Subcutaneous abdominal adipose tissue (tissue), 5 donors: ENCODE results near the gene FKBP2.

Experiments used
- H3K27ac ChIP-seq: one replicate; pipeline ENCODE4 v1.7.0; 2013; ENCODE audit warnings: low read depth, mild to moderate bottlenecking, inconsistent platforms, low read length, moderate library complexity
- H3K27me3 ChIP-seq, 5 donors: one replicate each; pipeline ENCODE4 v1.7.0; 2013; ENCODE audit warnings: low read length in 5 of 5, inconsistent platforms in 1 of 5; ENCODE audit not compliant: control insufficient read depth in 5 of 5, insufficient read depth in 4 of 5
- H3K36me3 ChIP-seq, 5 donors: one replicate each; pipeline ENCODE4 v1.7.0; 2013; ENCODE audit warnings: low read length in 5 of 5; ENCODE audit not compliant: control insufficient read depth in 5 of 5, insufficient read depth in 5 of 5
- H3K4me1 ChIP-seq, 5 donors: one replicate each; pipeline ENCODE4 v1.7.0; 2013; ENCODE audit warnings: low read length in 5 of 5, mild to moderate bottlenecking in 3 of 5, moderate library complexity in 1 of 5; ENCODE audit not compliant: control insufficient read depth in 5 of 5, insufficient read depth in 5 of 5
- H3K4me3 ChIP-seq, 5 donors: one replicate each; pipeline ENCODE4 v1.7.0; 2013; ENCODE audit warnings: low read length in 5 of 5, low read depth in 1 of 5
- H3K9ac ChIP-seq, 5 donors: one replicate each; pipeline ENCODE4 v1.7.0; 2013; ENCODE audit warnings: low read length in 5 of 5, mild to moderate bottlenecking in 4 of 5, moderate library complexity in 3 of 5
- H3K9me3 ChIP-seq, 5 donors: one replicate each; pipeline ENCODE4 v1.7.0; 2013; ENCODE audit warnings: low read length in 5 of 5; ENCODE audit not compliant: control insufficient read depth in 5 of 5
- donor health status: healthy.
- donor health status: healthy.
- donor health status: healthy.
- donor health status: healthy.
- donor health status: healthy.

FKBP2 gene

GRCh38 chr11:64267207-64267945, 26.5 kb downstream of the FKBP2 start:
- no peak overlapping the region for H3K4me3 ChIP-seq
- H3K27ac ChIP-seq, result peak overlapping the region; percentile 99
- H3K9me3 ChIP-seq, result peaks cover 0 to 3% (median 0%) of the 10 kb centered on the region in 5 donors
- H3K9ac ChIP-seq, result peak overlapping the region in 4 of 5 donors; percentile 60 to 91 (median 86)
- H3K27me3 ChIP-seq, result peaks cover 0 to 13% (median 0%) of the 10 kb centered on the region in 5 donors
- peaks cover 0 to 41% (median 39%) of the 10 kb centered on the region in 5 donors for H3K36me3 ChIP-seq
- H3K4me1 ChIP-seq, result peaks cover 26 to 47% (median 36%) of the 10 kb centered on the region in 5 donors

- H3K4me1 ChIP-seq, result peaks cover 26 to 50% (median 36%) of the 10 kb centered on the region in 5 donors
- peak overlapping the region; percentile 69 to 92 (median 76) for H3K4me3 ChIP-seq
- peak overlapping the region in 4 of 5 donors; percentile 81 to 91 (median 90) for H3K9ac ChIP-seq
- peaks cover 0 to 3% (median 0%) of the 10 kb centered on the region in 5 donors for H3K9me3 ChIP-seq
- peak overlapping the region; percentile 99 for H3K27ac ChIP-seq
- peaks cover 0 to 32% (median 30%) of the 10 kb centered on the region in 5 donors for H3K36me3 ChIP-seq
- peaks cover 0 to 13% (median 0%) of the 10 kb centered on the region in 5 donors for H3K27me3 ChIP-seq
These were observed 27.4 kb downstream of the FKBP2 start for GRCh38 chr11:64268025-64268892.

GRCh38 chr11:64268893-64269539, 28.1 kb downstream of the FKBP2 start:
- H3K4me3 ChIP-seq, result peak overlapping the region; percentile 69 to 92 (median 76)
- H3K27me3 ChIP-seq, result peaks cover 0 to 13% (median 0%) of the 10 kb centered on the region in 5 donors
- H3K27ac ChIP-seq, result peak overlapping the region; percentile 99
- peaks cover 0 to 3% (median 0%) of the 10 kb centered on the region in 5 donors for H3K9me3 ChIP-seq
- peaks cover 0 to 25% (median 23%) of the 10 kb centered on the region in 5 donors for H3K36me3 ChIP-seq
- peaks cover 26 to 50% (median 36%) of the 10 kb centered on the region in 5 donors for H3K4me1 ChIP-seq
- peak overlapping the region; percentile 35 to 91 (median 89) for H3K9ac ChIP-seq

- peak overlapping the region; percentile 95 to 99 (median 96) for H3K9ac ChIP-seq
- H3K27me3 ChIP-seq, result peaks cover 0 to 13% (median 0%) of the 10 kb centered on the region in 5 donors
- peak overlapping the region; percentile 77 to 92 (median 89) for H3K4me3 ChIP-seq
- peak overlapping the region; percentile 99 for H3K27ac ChIP-seq
- H3K4me1 ChIP-seq, result peaks cover 26 to 50% (median 36%) of the 10 kb centered on the region in 5 donors
- H3K36me3 ChIP-seq, result peaks cover 0 to 18% (median 16%) of the 10 kb centered on the region in 5 donors
- H3K9me3 ChIP-seq, result peaks cover 0 to 3% (median 0%) of the 10 kb centered on the region in 5 donors
These were observed 28.8 kb downstream of the FKBP2 start for GRCh38 chr11:64269540-64270220.

GRCh38 chr11:64275031-64275800, 34.3 kb downstream of the FKBP2 start:
- peaks cover 0 to 3% (median 0%) of the 10 kb centered on the region in 5 donors for H3K9me3 ChIP-seq
- H3K4me3 ChIP-seq, result no peak overlapping the region
- H3K4me1 ChIP-seq, result peaks cover 11 to 19% (median 16%) of the 10 kb centered on the region in 5 donors
- no peak overlapping the region for H3K27ac ChIP-seq
- H3K27me3 ChIP-seq, result peaks cover 0 to 7% (median 0%) of the 10 kb centered on the region in 5 donors
- H3K9ac ChIP-seq, result no peak overlapping the region
- H3K36me3 ChIP-seq, result peaks cover 0 to 37% (median 22%) of the 10 kb centered on the region in 5 donors

GRCh38 chr11:64275841-64276240, 34.9 kb downstream of the FKBP2 start:
- Histone ChIP-seq H3K27ac (no peak overlapping the region), H3K4me3 (no peak overlapping the region), H3K9me3 (peaks cover 0 to 1% (median 0%) of the 10 kb centered on the region in 5 donors), H3K4me1 (peaks cover 5 to 14% (median 12%) of the 10 kb centered on the region in 5 donors), H3K27me3 (peaks cover 0 to 5% (median 0%) of the 10 kb centered on the region in 5 donors), H3K36me3 (peaks cover 0 to 37% (median 22%) of the 10 kb centered on the region in 5 donors), H3K9ac (peak overlapping the region in 1 of 5 donors; percentile 43)

- no peaks in the 10 kb centered on the region for H3K9me3 ChIP-seq
- peak overlapping the region in 2 of 5 donors; percentile 13 to 41 for H3K9ac ChIP-seq
- H3K36me3 ChIP-seq, result peaks cover 0 to 38% (median 22%) of the 10 kb centered on the region in 5 donors
- no peak overlapping the region for H3K27ac ChIP-seq
- no peak overlapping the region for H3K4me3 ChIP-seq
- H3K27me3 ChIP-seq, result no peaks in the 10 kb centered on the region
- H3K4me1 ChIP-seq, result peaks cover 0 to 8% (median 6%) of the 10 kb centered on the region in 5 donors
These were observed 35.9 kb downstream of the FKBP2 start for GRCh38 chr11:64276653-64277431.

GRCh38 chr11:64278576-64279190, 37.8 kb downstream of the FKBP2 start:
- Histone ChIP-seq H3K9ac (no peak overlapping the region), H3K9me3 (no peaks in the 10 kb centered on the region), H3K4me1 (peaks cover 0 to 11% (median 7%) of the 10 kb centered on the region in 5 donors), H3K36me3 (peaks cover 0 to 42% (median 26%) of the 10 kb centered on the region in 5 donors), H3K27me3 (no peaks in the 10 kb centered on the region), H3K4me3 (no peak overlapping the region), H3K27ac (no peak overlapping the region)
